C4-2B (cell line): Measurements from ENCODE around the gene RAB15.

Experiments
- ZFX ChIP-seq: fragments of 450-650 bp; IDR thresholded peaks from 2 replicates; pipeline ENCODE4 v1.6.1; 2017
- TF ChIP-seq, protein P1 (sequence below): fragments of 450-650 bp; conservative IDR thresholded peaks from 2 replicates; pipeline ENCODE4 v1.5.1; 2017; ENCODE audit warnings: mild to moderate bottlenecking

DNA sequence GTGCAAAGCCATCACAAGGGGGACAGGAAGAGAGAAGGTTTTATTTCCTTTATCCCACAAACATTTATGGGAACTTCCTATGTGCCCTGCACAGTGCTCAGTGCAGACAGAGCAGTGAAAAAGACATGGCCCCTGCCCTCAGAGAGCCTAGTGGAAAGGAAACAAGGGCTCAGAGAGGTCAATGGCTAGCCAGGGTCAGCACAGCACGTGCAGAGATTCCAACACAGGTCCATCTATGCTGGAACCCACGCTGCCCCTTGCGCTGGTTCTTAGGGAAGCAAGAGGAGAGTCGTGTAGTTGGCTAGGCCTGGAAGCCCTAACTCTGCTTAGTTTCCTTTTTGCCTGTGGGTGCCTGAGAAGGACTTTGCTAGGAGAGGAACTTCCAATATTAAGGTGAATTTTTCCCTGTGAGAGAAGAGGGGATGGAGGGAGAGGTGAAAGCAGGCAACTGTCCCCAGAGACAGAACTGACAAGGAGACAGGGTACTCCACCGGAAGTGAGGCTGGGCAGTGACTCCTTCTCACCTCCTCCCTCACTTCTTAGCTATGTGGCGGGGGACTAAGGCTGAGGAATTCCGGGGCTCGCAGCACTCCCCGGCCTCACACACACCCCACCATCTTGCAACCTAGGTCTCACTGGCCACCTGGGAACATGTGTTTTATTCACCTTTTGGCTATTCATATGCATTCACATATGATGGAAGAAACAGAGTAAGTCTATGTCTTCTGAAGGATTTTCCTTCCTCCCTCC lies 17.5 kb downstream of the RAB15 start:
- TF ChIP-seq, protein P1, sequence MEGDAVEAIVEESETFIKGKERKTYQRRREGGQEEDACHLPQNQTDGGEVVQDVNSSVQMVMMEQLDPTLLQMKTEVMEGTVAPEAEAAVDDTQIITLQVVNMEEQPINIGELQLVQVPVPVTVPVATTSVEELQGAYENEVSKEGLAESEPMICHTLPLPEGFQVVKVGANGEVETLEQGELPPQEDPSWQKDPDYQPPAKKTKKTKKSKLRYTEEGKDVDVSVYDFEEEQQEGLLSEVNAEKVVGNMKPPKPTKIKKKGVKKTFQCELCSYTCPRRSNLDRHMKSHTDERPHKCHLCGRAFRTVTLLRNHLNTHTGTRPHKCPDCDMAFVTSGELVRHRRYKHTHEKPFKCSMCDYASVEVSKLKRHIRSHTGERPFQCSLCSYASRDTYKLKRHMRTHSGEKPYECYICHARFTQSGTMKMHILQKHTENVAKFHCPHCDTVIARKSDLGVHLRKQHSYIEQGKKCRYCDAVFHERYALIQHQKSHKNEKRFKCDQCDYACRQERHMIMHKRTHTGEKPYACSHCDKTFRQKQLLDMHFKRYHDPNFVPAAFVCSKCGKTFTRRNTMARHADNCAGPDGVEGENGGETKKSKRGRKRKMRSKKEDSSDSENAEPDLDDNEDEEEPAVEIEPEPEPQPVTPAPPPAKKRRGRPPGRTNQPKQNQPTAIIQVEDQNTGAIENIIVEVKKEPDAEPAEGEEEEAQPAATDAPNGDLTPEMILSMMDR = no peak
- no peak for TF ChIP-seq ZFX
